Hair follicular keratinocyte (primary cell): ENCODE measurements around the gene DNAJC5. TPM values are rescaled to one million over a fixed set of nuclear protein-coding genes. Genes with fewer than 3 reads are reported as not detected.

Source experiments
- total RNA-seq: library from RNA; depleted of rRNA; stranded (reverse); fragments of >200 nt; gene quantifications from 2 replicates; pipeline ENCODE4 v1.2.3, GENCODE V29; 2015

Gene DNAJC5, protein sequence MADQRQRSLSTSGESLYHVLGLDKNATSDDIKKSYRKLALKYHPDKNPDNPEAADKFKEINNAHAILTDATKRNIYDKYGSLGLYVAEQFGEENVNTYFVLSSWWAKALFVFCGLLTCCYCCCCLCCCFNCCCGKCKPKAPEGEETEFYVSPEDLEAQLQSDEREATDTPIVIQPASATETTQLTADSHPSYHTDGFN
- total RNA-seq, result 61.3 and 64.2 TPM in 2 replicates

DNA sequence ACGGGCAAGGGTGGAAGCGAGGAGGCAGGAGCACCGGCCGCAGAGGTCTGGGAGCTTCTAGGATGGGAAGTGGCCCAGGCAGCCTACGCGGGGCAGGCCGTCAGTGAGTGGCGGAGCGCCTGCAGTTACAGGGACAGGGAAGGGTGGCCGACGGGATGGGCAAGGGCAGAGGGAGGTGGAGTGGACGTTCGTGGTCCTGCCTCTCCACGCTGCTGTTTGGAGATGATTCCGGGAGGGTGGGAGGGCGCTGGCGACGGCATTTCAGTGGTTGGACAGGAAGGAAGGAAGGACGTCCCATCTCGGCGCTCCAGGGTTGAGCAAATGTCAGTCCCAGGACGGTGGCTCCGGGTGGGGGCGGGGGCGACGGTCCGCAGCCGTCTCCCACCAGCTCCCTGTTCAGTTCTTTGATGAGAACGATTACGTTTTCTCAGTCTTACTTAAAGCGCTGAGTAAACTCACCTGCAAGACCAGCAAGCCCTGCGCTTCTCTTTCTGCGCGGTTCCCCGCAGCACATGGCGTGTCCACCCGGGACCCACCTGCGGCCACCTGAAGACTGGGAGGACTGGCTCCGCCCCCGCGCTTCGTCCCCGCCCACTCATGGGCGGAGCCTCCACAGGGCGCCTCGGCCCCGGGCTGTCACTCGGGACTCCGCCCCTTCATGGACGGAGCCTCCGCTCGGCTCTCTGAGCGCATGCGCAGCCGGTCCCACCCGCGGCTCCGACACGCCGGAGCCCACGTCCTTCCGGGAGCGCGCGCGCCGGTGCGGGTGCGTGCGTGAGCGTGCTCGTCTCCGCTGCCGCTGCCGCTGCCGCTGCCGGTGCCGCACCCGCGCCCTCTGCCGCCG lies at the start of gene DNAJC5:
DNAJC5 (plus strand) TSS at position 769 of the 844 bp plus-strand sequence. CDS start 33,220 bp downstream, outside the sequence.

DNA sequence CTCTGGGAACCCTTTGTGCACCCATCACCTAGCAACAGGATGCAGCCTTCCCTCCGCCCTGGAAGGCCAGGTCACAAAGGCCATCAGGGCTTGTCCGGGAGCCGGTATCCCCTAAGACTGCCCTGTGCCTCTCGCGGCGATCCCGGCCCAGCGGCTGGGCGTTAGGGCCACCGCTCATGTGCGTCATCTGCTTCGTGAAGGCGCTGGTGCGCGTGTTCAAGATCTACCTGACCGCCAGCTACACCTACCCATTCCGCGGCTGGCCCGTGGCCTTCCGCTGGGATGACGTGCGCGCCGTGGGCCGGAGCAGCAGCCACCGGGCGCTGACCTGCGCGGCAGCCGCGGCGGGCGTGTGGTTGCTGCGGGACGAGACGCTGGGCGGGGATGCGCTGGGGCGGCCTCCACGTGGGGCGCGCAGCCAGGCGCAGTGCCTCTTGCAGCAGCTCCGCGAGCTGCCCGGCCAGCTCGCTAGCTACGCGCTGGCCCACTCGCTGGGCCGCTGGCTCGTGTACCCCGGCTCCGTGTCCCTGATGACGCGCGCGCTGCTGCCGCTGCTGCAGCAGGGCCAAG lies 33.5 kb upstream of the DNAJC5 start, which contains the start of gene ABHD16B:
ABHD16B (plus strand) TSS at position 134 of the 570 bp plus-strand sequence; CDS start at position 177, 43 bp downstream.

DNA sequence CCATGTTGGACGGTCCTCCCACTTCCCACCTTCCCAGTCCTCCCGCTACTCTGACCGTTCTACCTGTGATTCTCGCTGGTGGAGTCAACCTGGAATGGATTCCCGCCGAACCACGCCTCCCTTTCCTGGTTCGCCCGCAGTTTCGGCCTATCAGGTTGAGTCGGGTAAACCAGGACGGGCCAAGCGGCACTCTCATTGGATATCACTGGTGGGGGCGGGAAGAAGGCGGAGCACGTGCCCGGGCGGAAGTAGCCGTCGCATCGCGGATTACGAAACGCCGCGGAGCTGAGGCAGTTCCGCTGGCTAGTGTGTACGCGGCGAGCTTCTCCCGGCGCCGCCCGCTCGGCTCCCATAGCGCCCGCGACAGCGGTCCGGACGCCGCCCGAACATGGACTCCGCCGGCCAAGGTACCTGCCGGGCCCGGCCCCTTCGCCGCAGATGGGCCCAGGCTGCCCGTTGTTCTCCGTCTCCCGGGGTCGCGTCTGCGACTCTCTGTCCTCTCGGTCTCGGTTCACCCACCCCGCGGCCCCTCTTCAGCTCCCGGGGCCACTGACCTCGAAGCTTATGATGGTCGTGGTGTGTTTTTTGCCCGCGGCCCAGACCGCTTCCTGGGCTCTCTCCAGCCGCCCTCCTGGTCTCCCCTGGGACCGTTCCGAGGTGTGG lies 29.8 kb upstream of the DNAJC5 start, which contains the start of gene TPD52L2:
TPD52L2 (plus strand) TSS at position 293 of the 663 bp plus-strand sequence; CDS start at position 389, 96 bp downstream.

DNA sequence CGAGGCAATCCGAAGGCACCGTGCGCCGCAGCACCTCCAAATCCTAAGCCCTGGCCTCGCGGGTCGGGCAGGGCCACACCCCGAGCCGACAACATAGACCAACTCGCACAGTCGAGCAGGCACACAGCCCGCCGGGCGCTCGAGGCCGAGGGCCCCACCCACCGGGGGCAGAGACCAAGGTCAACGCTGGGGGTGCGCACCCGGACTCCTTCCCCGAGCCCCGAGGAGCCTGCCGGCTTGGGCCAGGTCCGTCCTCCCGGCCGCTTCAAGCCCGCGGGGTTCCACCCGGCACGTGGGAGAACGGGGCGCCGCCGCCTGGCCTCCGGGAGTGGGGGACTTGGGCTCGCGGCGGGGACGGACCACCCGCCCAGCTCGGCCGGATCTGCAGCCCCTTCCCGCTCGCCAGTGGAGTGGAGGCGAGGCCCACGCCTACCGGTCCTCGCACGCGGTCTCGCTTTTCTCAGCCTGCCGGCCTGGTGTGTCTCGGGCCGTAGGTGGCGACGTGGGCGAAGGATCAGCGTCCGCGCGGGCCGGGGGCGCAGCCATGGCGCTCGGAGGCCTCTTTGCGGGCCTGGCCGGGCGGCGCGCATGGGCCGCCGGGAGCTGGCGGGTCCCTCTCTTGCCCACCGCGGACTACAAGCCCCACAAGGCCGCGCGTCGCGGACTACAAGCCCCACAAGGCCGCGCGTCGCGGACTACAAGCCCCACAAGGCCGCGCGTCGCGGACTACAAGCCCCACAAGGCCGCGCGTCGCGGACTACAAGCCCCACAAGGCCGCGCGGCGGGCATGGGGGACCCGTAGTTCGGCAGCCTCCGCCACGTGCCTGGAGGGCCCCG lies 61.1 kb downstream of the DNAJC5 start, which contains the start of gene UCKL1:
UCKL1 (minus strand) TSS at position 590 of the 837 bp plus-strand sequence; CDS start at position 546, 44 bp downstream.

DNA sequence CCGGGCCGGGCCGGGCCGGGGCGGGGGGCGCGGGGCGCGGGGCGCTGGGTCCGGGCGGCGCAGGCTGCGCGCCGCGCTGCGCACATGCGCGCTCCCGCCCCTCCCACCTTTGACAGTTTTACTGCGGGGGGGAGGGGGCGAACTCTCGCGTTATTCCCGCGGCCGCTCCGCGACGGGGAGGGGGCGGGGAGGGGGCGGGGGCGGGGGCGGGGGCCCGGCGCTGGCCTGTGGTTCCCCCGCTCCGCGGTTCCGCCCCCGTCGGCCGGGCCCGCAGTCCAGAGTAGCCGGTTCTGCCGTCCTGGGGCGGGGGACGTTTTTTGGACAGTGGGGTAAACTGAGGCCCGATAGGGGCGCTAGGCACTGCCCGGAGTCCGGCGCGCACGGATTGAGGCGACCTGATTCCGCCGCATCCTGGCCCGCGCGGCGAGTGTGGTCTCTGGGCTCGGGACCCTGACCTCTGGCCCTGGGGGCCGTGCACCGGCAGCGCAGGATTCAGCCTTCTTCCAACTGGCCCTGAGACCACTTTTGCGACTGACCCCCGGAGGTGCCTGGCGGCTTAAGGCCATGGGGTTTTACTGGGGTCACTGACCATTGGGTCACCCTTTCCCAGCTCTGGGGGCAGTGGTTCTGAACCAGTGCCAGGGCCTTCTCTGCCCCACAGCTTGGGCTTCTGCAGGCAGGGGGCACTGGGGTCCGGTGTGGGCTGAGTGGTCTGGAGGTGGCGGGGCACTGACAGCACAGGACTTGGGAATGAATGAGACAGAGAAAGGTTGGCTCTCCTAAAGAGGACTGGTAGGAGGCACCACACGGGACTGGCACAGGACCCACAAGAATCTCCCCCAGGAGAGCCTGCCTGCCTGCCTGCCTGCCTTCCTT lies 75.2 kb downstream of the DNAJC5 start, which contains the start of gene ZNF512B:
ZNF512B (minus strand) TSS at position 93 of the 876 bp plus-strand sequence. CDS start 1,980 bp downstream, outside the sequence.

DNA sequence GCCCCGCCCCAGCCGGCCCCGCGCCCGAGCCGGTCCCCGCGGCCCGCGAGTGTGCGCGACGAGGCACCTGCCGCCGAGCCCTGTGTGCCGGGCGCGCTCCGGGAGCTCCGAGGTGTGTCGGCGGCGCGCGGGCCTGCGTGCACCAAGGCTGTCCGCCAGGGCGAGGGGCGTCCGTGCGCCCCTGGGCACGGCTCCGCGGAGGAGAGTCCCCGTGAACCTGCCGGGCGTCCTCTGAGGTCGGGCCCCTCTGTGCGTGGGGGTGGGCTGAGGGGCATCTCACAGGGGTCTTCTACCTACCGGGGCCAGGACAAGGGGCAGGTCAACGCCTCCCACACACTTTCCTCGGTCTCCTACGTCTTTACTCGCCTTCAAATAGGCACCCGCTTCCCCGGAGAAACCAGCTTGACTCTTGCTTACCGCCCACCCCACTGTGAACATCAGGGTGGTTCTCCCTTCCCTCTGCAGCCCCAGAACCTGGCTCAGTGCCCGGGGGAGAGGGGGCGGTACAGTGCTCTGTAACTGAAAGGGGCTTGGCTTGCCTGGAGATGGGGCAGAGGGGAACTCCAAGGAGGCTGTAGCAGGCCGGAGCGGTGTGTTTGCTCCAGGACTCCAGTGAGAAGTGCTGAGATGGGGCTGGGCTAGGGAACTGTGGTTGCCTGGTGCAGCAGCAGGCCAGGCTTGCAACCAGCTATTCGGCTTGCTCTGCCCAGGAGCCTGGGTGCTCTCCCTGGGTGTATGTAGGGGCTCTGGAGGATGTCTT lies 84.8 kb downstream of the DNAJC5 start, which contains the start of gene SAMD10:
SAMD10 (minus strand) TSS at position 86 of the 760 bp plus-strand sequence. CDS start 175 bp downstream, outside the sequence.

DNA sequence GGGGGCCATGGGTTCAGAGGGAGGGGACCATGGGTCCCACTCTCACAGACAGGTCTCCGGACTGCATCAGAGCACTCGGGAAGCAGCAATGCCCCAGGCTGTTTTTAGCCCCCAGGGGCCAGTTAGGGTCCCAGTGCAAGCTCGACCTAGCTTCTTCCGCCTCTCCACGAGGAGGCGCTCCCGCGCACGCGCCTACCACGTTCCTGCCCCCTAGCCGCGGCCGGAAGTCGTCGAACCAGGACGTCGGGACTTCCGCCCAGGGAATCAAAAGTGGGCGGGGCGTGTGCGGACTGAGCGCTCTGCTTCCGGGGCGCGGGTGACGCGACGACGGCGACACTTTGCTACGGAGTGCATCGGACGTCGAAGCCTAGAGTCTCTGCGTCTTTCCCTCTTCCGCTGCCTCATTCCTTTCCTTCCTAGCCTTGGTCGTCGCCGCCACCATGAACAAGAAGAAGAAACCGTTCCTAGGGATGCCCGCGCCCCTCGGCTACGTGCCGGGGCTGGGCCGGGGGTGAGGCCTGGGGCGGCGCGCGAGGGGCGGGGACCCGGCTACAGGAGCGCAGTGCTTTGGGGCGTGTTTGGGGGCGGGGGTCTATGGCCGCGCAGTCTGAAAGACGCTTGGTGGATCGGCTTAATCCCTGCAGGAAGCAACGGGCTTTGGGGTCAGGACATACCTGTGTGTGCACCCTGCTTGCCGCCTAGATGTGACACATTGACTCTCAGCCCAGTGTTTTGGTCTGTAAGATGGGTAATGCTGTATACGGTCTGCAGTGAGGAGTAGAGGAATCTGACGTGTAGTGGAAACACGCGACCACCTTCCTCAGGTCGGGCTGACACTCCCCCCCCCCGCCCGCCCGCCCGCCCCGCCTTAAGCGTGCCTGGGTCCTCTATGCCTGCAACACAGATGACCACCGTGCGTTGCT lies 86.1 kb downstream of the DNAJC5 start, which contains the start of gene PRPF6:
PRPF6 (plus strand) TSS at position 327 of the 923 bp plus-strand sequence; CDS start at position 441, 114 bp downstream.

Other genes starting within 250 kb of the DNAJC5 start
- 14.6 and 24.8 TPM in 2 replicates for gene STMN3, start 241.7 kb upstream of the DNAJC5 start, total RNA-seq
- 14.7 and 16.0 TPM in 2 replicates for gene RTEL1, start 236.8 kb upstream of the DNAJC5 start, total RNA-seq
- 619 and 1,142 TPM in 2 replicates for gene TNFRSF6B, start 198.5 kb upstream of the DNAJC5 start, total RNA-seq
- gene ARFRP1, start 187.2 kb upstream of the DNAJC5 start, total RNA-seq, result 37.6 and 39.0 TPM in 2 replicates
- gene ZGPAT, start 187.1 kb upstream of the DNAJC5 start, total RNA-seq, result 23.2 and 24.1 TPM in 2 replicates
- 7.3 and 8.9 TPM in 2 replicates for gene LIME1, start 158.5 kb upstream of the DNAJC5 start, total RNA-seq
- 116 and 119 TPM in 2 replicates for gene SLC2A4RG, start 155.3 kb upstream of the DNAJC5 start, total RNA-seq
- gene ZBTB46, start 63.9 kb upstream of the DNAJC5 start, total RNA-seq, result 0.23 and 0.78 TPM in 2 replicates
- gene ABHD16B, start 33.6 kb upstream of the DNAJC5 start, total RNA-seq, result not detected in 2 replicates
- gene TPD52L2, start 29.9 kb upstream of the DNAJC5 start, total RNA-seq, result 146 and 151 TPM in 2 replicates
- 21.4 and 27.6 TPM in 2 replicates for gene UCKL1, start 61.3 kb downstream of the DNAJC5 start, total RNA-seq
- 5.4 and 6.8 TPM in 2 replicates for gene ZNF512B, start 74.8 kb downstream of the DNAJC5 start, total RNA-seq
- gene SAMD10, start 84.5 kb downstream of the DNAJC5 start, total RNA-seq, result 1.8 and 3.0 TPM in 2 replicates
- 28.6 and 39.1 TPM in 2 replicates for gene PRPF6, start 86.0 kb downstream of the DNAJC5 start, total RNA-seq
- gene C20orf204, start 141.1 kb downstream of the DNAJC5 start, total RNA-seq, result under 0.01 and 0.04 TPM in 2 replicates
- gene SOX18, start 154.5 kb downstream of the DNAJC5 start, total RNA-seq, result not detected in 2 replicates
- 5.0 and 15.7 TPM in 2 replicates for gene TCEA2, start 168.1 kb downstream of the DNAJC5 start, total RNA-seq
- 20.8 and 20.9 TPM in 2 replicates for gene RGS19, start 184.4 kb downstream of the DNAJC5 start, total RNA-seq
- 0.30 and 0.55 TPM in 2 replicates for gene OPRL1, start 185.0 kb downstream of the DNAJC5 start, total RNA-seq
- gene LKAAEAR1, start 189.3 kb downstream of the DNAJC5 start, total RNA-seq, result 2.6 TPM in 1 of 2 replicates, not detected in the other
- not detected in 2 replicates for gene NPBWR2, start 212.4 kb downstream of the DNAJC5 start, total RNA-seq